Endothelial cell of umbilical vein (primary cell): ENCODE data around the gene OGT. TPM values are rescaled to one million over a fixed set of nuclear protein-coding genes. Genes with fewer than 3 reads are reported as not detected.

ENCODE experiments used
- BruUV-seq: library from RNA; stranded (reverse); fragments of 400-500 nt; replicated peaks from 2 replicates; lab custom pipeline; 2021; lab: Mats Ljungman, UMichigan
- CTCF ChIA-PET: fragments of 300-600, 350-600 bp; sonication (Branson Sonifier 250); formaldehyde crosslinking; loops from one replicate; lab custom pipeline; 2021; ENCODE audit warnings: antibody characterized with exemption, inconsistent platforms; lab: Charles Lee
- POLR2A ChIA-PET: fragments of 300-600, 350-600 bp; sonication (Branson Sonifier 250); formaldehyde crosslinking; loops from one replicate; lab custom pipeline; 2021; ENCODE audit warnings: antibody characterized with exemption, inconsistent platforms; lab: Charles Lee
- DNase-seq: peaks from one replicate; pipeline ENCODE4 v3.0.0-alpha.2; 2011; ENCODE audit warnings: low read depth, low spot score
- FAIRE-seq: peaks from 2 replicates; lab custom pipeline; 2011; peaks lifted over from hg19 to GRCh38; lab: Jason Lieb, UNC
- H2AFZ ChIP-seq: 2 replicates; pipeline ENCODE4 v1.6.0; 2012; ENCODE audit warnings: low read depth, low read length, control low read depth, inconsistent platforms
- H3K27ac ChIP-seq: 2 replicates; pipeline ENCODE4 v1.5.1; 2011; ENCODE audit warnings: low read depth, mild to moderate bottlenecking, control low read depth, low read length, moderate library complexity; ENCODE audit not compliant: insufficient read depth
- H3K27me3 ChIP-seq, 2 experiments: 2 replicates each; pipeline versions ENCODE4 v1.6.0 to v1.6.1; 2011; ENCODE audit warnings: low read length in 2 of 2, mixed read lengths in 1 of 2; ENCODE audit not compliant: control insufficient read depth in 2 of 2, insufficient read depth in 2 of 2
- H3K36me3 ChIP-seq, 2 experiments: 2 replicates in 1 of 2; 3 replicates in 1 of 2; pipeline ENCODE4 v1.5.1; 2011; ENCODE audit warnings: low read length in 2 of 2, mild to moderate bottlenecking in 1 of 2, moderate library complexity in 1 of 2; ENCODE audit not compliant: control insufficient read depth in 2 of 2, insufficient read depth in 2 of 2; ENCODE audit errors: extremely low read depth in 1 of 2
- H3K4me1 ChIP-seq: 3 replicates; pipeline ENCODE4 v1.5.1; 2011; ENCODE audit warnings: mild to moderate bottlenecking, low read length; ENCODE audit not compliant: control insufficient read depth, insufficient read depth; ENCODE audit errors: extremely low read depth
- H3K4me2 ChIP-seq: 2 replicates; pipeline ENCODE4 v1.6.1; 2011; ENCODE audit warnings: low read length, control low read depth, mixed read lengths; ENCODE audit not compliant: insufficient read depth
- H3K4me3 ChIP-seq, 3 experiments: fragments of 200-600 bp in 1 of 3; sonication (generic), shearing (Covaris generic) in 1 of 3; replicated peaks in 1 of 3; 2 replicates each; pipeline ENCODE4 v1.5.1; 2011 to 2016; ENCODE audit warnings: control low read depth in 3 of 3, low read length in 3 of 3, mild to moderate bottlenecking in 2 of 3, inconsistent platforms in 1 of 3, low read depth in 1 of 3, moderate library complexity in 1 of 3; ENCODE audit not compliant: insufficient read depth in 1 of 3
- H3K79me2 ChIP-seq: 2 replicates; pipeline ENCODE4 v1.6.0; 2012; ENCODE audit warnings: low read length, inconsistent platforms; ENCODE audit not compliant: control insufficient read depth, insufficient read depth
- H3K9ac ChIP-seq: replicated peaks from 2 replicates; pipeline ENCODE3; 2011; ENCODE audit warnings: low read length, control low read depth; ENCODE audit not compliant: insufficient read depth; ENCODE audit errors: extremely low read depth
- H3K9me1 ChIP-seq: replicated peaks from 3 replicates; pipeline ENCODE4 v1.6.0; 2011; ENCODE audit warnings: mild to moderate bottlenecking, low read length; ENCODE audit not compliant: control insufficient read depth, insufficient read depth; ENCODE audit errors: extremely low read depth
- H3K9me3 ChIP-seq: replicated peaks from 2 replicates; pipeline ENCODE4 v1.5.1; 2012; ENCODE audit warnings: low read length, inconsistent platforms; ENCODE audit not compliant: control insufficient read depth, insufficient read depth
- H4K20me1 ChIP-seq: replicated peaks from 2 replicates; pipeline ENCODE3; 2011; ENCODE audit warnings: mild to moderate bottlenecking, low read length; ENCODE audit not compliant: control insufficient read depth, insufficient read depth; ENCODE audit errors: extremely low read depth
- CTCF ChIP-seq, 2 donors: IDR thresholded peaks; 1 replicate in 1 of 2; 2 replicates in 1 of 2; pipeline ENCODE4 v1.5.1; 2011; ENCODE audit warnings: low read length in 2 of 2, mild to moderate bottlenecking in 2 of 2, moderate library complexity in 2 of 2, control low read depth in 1 of 2, inconsistent platforms in 1 of 2, low read depth in 1 of 2; ENCODE audit not compliant: insufficient read depth in 1 of 2; ENCODE audit errors: extremely low read depth in 1 of 2
- EZH2 ChIP-seq: IDR thresholded peaks from 2 replicates; pipeline ENCODE4 v1.6.1; 2012; ENCODE audit warnings: borderline replicate concordance, low read depth, mild to moderate bottlenecking, moderate library complexity, low read length, inconsistent platforms; ENCODE audit not compliant: severe bottlenecking
- FOS ChIP-seq: IDR thresholded peaks from 2 replicates; pipeline ENCODE4 v1.6.1; 2011; ENCODE audit warnings: mild to moderate bottlenecking, low read length, moderate library complexity, borderline replicate concordance; ENCODE audit not compliant: insufficient read depth
- GATA2 ChIP-seq: IDR thresholded peaks from 2 replicates; pipeline ENCODE4 v1.7.0; 2011; ENCODE audit warnings: low read depth, mild to moderate bottlenecking, moderate library complexity, mixed read lengths, low read length; ENCODE audit not compliant: insufficient read length, insufficient read depth
- JUN ChIP-seq: IDR thresholded peaks from 2 replicates; pipeline ENCODE4 v1.6.1; 2011; ENCODE audit warnings: borderline replicate concordance, low read depth; ENCODE audit not compliant: insufficient read length, insufficient read depth
- MYC ChIP-seq: IDR thresholded peaks from one replicate; pipeline ENCODE4 v1.6.1; 2011; ENCODE audit warnings: mild to moderate bottlenecking, low read depth, low read length
- POLR2A ChIP-seq: IDR thresholded peaks from 2 replicates; pipeline ENCODE4 v1.6.1; 2012; ENCODE audit warnings: low read depth, mild to moderate bottlenecking, control low read depth, low read length
- POLR2AphosphoS5 ChIP-seq: IDR thresholded peaks from 2 replicates; pipeline ENCODE4 v1.6.1; 2012; ENCODE audit warnings: low read depth, mild to moderate bottlenecking, control low read depth, low read length, moderate library complexity; ENCODE audit not compliant: insufficient read depth
- dilution Hi-C: fragments of 300-500 bp; cut with MboI; formaldehyde crosslinking; loops from one replicate; pipeline ENCODE4 v1.15.0; 2019; ENCODE audit warnings: low sequenced_read_pairs; ENCODE audit not compliant: extremely low pct_ligation_motif_present
- intact Hi-C: fragments of 100-400 bp; cut with micrococcal nuclease; formaldehyde crosslinking; loops from one replicate; pipeline ENCODE4 v1.10.0; 2022
- polyA plus RNA-seq, 4 experiments: library from polyadenylated mRNA; depleted of rRNA in 3 of 4; stranded (reverse) in 3 of 4; unstranded in 1 of 4; fragments of >200 nt; gene quantifications; 2 replicates each; pipeline versions ENCODE4 v1.2.1 to v1.2.3, GENCODE V29; 2011 to 2012; ENCODE audit warnings: missing spikeins in 1 of 4
- total RNA-seq: library from RNA; stranded (reverse); gene quantifications from 2 replicates; pipeline ENCODE4 v1.2.3, GENCODE V29; 2021
- TF ChIP-seq, protein P1 (sequence below): IDR thresholded peaks from 2 replicates; pipeline ENCODE4 v1.6.1; 2011; ENCODE audit not compliant: insufficient read depth, insufficient read length

The OGT gene
- total and polyA plus RNA-seq, 2 donors (not counting 3 experiments of a cell fraction or from before 2014, with no cell fraction given): 129 to 141 TPM

- Histone ChIP-seq H3K9ac (peak overlapping the region; percentile 82), H3K27ac (peak overlapping the region; percentile 58), H3K4me3 (peak overlapping the region; percentile 56 to 89 (median 59)), H3K9me3 (no peaks in the 10 kb centered on the region), H3K27me3 (no peaks in the 10 kb centered on the region), H3K9me1 (no peaks in the 10 kb centered on the region), H3K36me3 (no peaks in the 10 kb centered on the region), H3K4me2 (peak overlapping the region; percentile 95), H3K79me2 (peaks cover 59% of the 10 kb centered on the region), H2AFZ (no peak overlapping the region), H4K20me1 (peaks cover 7% of the 10 kb centered on the region), H3K4me1 (peaks cover 15% of the 10 kb centered on the region)
- DNase-seq (peak; percentile 52), FAIRE-seq (peak; percentile 77)
- dilution Hi-C loops (no loop called here), intact Hi-C loops (loop anchor here (2.0 to 5.0 kb wide), 2 partner anchors 41 to 78 kb away; no protein-coding TSS in a partner anchor)
- ChIA-PET CTCF (interaction anchor here (0.7 to 1.4 kb wide), 3 partner anchors 9 to 18 kb away, joined by 3 to 5 read pairs (median 4); no protein-coding TSS in a partner anchor), POLR2A (interaction anchor here (1.5 kb wide), 1 partner anchor 8 kb away, joined by 5 read pairs; no protein-coding TSS in a partner anchor)
- no TSS peak for BruUV-seq
- TF ChIP-seq, protein P1, sequence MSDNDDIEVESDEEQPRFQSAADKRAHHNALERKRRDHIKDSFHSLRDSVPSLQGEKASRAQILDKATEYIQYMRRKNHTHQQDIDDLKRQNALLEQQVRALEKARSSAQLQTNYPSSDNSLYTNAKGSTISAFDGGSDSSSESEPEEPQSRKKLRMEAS: no peak
- TF ChIP-seq EZH2 (no peak), POLR2AphosphoS5 (no peak), POLR2A (no peak), MYC (no peak), CTCF (IDR thresholded peaks at IDR 0.05; ENCODE audit: extremely low read depth in 1 of 2, insufficient read depth in 1 of 2, low read depth in 1 of 2, low read length in 2 of 2) (no peak), JUN (no peak), GATA2 (no peak), FOS (no peak)
These were observed 1.1 kb downstream of the OGT start for GRCh38 chrX:71533851-71534561.
